ENCODE data around the gene ARHGAP26. TPM values are rescaled to one million over a fixed set of nuclear protein-coding genes. Genes with fewer than 3 reads are reported as not detected.

Gene ARHGAP26
- total and polyA plus RNA-seq, 2 experiments from 2014 or later: 9.5 to 16.8 TPM

DNA sequence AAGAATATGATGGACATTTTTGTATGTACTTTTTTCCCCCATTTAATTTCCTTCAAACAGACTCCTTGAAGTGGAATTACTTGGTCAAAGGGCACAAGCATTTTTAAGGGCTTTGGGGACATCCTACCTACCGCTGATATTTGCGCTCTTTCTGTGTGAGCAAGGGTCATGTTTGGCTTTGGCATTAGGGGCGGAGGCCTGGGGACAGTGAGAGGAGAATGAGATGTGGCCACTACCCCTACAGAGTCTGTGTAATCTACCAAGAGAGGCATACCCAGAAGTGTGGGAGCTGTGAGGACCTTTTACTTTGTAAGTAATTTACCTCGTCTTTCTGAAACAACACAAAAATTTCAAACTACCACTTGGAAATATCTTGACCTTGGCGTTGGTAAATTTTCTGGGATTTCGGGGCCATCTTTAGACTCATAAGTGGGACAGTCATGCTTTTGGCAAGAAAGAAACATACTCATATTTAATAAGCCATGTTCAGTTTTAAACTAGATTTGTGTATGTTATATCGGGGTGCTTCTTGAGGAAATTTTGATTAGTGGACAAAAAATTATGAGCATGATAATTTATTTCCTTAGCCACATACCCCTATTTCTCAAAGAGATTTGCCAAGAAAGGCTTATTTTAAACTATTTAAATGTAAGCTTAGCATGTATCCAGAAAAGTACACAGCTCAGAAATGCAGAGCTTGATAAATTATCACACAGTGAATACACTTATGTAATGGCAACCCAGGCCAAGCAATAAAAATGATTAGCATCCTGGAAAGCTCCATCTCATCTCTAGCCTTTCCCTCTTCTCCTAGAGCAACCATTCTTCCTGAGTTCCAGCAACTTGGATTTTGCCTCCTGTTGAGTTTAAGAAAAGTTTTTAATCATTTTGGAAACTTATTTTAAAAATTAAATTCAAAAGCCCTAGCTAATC is 63.6 kb downstream of the ARHGAP26 start:
- H3K4me3 ChIP-seq: no peak overlapping the region
- H3K79me2 ChIP-seq (replicated peaks; ENCODE audit: insufficient read depth): no peaks in the 10 kb centered on the region; the same call in 1 of the 2 replicates
- ATAC-seq (no peak), DNase-seq (ENCODE audit: low spot score) (no peak)
- H3K9me3 Mint-ChIP-seq: no peaks in the 10 kb centered on the region
- H3K4me1 ChIP-seq (ENCODE audit: insufficient read depth): peaks cover 19% of the 10 kb centered on the region
- no peak overlapping the region for H3K27ac Mint-ChIP-seq
- H3K27me3 ChIP-seq (ENCODE audit: insufficient read depth): no peaks in the 10 kb centered on the region
- H4K20me1 ChIP-seq (replicated peaks; ENCODE audit: insufficient read depth): no peaks in the 10 kb centered on the region
- H3K4me3 Mint-ChIP-seq: no peak overlapping the region
- no peaks in the 10 kb centered on the region for H3F3A ChIP-seq (replicated peaks; ENCODE audit: low read depth)
- no peak overlapping the region for H3K27ac ChIP-seq (ENCODE audit: low read depth)
- H3K4me2 ChIP-seq: no peak overlapping the region
- peaks cover 15% of the 10 kb centered on the region for H3K9me2 ChIP-seq (ENCODE audit: insufficient read depth)
- H2AFZ ChIP-seq: no peak overlapping the region
- TF ChIP-seq NANOG (IDR thresholded peaks at IDR 0.05; ENCODE audit: borderline replicate concordance): no peak
- TF ChIP-seq, protein P1, sequence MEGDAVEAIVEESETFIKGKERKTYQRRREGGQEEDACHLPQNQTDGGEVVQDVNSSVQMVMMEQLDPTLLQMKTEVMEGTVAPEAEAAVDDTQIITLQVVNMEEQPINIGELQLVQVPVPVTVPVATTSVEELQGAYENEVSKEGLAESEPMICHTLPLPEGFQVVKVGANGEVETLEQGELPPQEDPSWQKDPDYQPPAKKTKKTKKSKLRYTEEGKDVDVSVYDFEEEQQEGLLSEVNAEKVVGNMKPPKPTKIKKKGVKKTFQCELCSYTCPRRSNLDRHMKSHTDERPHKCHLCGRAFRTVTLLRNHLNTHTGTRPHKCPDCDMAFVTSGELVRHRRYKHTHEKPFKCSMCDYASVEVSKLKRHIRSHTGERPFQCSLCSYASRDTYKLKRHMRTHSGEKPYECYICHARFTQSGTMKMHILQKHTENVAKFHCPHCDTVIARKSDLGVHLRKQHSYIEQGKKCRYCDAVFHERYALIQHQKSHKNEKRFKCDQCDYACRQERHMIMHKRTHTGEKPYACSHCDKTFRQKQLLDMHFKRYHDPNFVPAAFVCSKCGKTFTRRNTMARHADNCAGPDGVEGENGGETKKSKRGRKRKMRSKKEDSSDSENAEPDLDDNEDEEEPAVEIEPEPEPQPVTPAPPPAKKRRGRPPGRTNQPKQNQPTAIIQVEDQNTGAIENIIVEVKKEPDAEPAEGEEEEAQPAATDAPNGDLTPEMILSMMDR (conservative IDR thresholded peaks at IDR 0.05; ENCODE audit: low read depth in 2 of 2): no peak
- TF ChIP-seq, protein P2, sequence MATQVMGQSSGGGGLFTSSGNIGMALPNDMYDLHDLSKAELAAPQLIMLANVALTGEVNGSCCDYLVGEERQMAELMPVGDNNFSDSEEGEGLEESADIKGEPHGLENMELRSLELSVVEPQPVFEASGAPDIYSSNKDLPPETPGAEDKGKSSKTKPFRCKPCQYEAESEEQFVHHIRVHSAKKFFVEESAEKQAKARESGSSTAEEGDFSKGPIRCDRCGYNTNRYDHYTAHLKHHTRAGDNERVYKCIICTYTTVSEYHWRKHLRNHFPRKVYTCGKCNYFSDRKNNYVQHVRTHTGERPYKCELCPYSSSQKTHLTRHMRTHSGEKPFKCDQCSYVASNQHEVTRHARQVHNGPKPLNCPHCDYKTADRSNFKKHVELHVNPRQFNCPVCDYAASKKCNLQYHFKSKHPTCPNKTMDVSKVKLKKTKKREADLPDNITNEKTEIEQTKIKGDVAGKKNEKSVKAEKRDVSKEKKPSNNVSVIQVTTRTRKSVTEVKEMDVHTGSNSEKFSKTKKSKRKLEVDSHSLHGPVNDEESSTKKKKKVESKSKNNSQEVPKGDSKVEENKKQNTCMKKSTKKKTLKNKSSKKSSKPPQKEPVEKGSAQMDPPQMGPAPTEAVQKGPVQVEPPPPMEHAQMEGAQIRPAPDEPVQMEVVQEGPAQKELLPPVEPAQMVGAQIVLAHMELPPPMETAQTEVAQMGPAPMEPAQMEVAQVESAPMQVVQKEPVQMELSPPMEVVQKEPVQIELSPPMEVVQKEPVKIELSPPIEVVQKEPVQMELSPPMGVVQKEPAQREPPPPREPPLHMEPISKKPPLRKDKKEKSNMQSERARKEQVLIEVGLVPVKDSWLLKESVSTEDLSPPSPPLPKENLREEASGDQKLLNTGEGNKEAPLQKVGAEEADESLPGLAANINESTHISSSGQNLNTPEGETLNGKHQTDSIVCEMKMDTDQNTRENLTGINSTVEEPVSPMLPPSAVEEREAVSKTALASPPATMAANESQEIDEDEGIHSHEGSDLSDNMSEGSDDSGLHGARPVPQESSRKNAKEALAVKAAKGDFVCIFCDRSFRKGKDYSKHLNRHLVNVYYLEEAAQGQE (IDR thresholded peaks at IDR 0.05; ENCODE audit: unreplicated experiment): no peak
- no peak for TF ChIP-seq ZNF331 (CRISPR knock-in tag; IDR thresholded peaks at IDR 0.05; ENCODE audit: low read depth)
- no peak for TF ChIP-seq EZH2phosphoT487 (IDR thresholded peaks at IDR 0.05; ENCODE audit: unreplicated experiment)
- TF ChIP-seq, protein P3, sequence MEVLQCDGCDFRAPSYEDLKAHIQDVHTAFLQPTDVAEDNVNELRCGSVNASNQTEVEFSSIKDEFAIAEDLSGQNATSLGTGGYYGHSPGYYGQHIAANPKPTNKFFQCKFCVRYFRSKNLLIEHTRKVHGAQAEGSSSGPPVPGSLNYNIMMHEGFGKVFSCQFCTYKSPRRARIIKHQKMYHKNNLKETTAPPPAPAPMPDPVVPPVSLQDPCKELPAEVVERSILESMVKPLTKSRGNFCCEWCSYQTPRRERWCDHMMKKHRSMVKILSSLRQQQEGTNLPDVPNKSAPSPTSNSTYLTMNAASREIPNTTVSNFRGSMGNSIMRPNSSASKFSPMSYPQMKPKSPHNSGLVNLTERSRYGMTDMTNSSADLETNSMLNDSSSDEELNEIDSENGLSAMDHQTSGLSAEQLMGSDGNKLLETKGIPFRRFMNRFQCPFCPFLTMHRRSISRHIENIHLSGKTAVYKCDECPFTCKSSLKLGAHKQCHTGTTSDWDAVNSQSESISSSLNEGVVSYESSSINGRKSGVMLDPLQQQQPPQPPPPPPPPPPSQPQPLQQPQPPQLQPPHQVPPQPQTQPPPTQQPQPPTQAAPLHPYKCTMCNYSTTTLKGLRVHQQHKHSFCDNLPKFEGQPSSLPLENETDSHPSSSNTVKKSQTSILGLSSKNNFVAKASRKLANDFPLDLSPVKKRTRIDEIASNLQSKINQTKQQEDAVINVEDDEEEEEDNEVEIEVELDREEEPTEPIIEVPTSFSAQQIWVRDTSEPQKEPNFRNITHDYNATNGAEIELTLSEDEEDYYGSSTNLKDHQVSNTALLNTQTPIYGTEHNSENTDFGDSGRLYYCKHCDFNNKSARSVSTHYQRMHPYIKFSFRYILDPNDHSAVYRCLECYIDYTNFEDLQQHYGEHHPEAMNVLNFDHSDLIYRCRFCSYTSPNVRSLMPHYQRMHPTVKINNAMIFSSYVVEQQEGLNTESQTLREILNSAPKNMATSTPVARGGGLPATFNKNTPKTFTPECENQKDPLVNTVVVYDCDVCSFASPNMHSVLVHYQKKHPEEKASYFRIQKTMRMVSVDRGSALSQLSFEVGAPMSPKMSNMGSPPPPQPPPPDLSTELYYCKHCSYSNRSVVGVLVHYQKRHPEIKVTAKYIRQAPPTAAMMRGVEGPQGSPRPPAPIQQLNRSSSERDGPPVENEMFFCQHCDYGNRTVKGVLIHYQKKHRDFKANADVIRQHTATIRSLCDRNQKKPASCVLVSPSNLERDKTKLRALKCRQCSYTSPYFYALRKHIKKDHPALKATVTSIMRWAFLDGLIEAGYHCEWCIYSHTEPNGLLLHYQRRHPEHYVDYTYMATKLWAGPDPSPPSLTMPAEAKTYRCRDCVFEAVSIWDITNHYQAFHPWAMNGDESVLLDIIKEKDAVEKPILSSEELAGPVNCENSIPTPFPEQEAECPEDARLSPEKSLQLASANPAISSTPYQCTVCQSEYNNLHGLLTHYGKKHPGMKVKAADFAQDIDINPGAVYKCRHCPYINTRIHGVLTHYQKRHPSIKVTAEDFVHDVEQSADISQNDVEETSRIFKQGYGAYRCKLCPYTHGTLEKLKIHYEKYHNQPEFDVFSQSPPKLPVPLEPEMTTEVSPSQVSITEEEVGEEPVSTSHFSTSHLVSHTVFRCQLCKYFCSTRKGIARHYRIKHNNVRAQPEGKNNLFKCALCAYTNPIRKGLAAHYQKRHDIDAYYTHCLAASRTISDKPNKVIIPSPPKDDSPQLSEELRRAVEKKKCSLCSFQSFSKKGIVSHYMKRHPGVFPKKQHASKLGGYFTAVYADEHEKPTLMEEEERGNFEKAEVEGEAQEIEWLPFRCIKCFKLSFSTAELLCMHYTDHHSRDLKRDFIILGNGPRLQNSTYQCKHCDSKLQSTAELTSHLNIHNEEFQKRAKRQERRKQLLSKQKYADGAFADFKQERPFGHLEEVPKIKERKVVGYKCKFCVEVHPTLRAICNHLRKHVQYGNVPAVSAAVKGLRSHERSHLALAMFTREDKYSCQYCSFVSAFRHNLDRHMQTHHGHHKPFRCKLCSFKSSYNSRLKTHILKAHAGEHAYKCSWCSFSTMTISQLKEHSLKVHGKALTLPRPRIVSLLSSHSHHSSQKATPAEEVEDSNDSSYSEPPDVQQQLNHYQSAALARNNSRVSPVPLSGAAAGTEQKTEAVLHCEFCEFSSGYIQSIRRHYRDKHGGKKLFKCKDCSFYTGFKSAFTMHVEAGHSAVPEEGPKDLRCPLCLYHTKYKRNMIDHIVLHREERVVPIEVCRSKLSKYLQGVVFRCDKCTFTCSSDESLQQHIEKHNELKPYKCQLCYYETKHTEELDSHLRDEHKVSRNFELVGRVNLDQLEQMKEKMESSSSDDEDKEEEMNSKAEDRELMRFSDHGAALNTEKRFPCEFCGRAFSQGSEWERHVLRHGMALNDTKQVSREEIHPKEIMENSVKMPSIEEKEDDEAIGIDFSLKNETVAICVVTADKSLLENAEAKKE (CRISPR knock-in tag; IDR thresholded peaks at IDR 0.05): no peak
- TF ChIP-seq CREB1 (CRISPR knock-in tag; IDR thresholded peaks at IDR 0.05; ENCODE audit: low read depth): no peak
- TF ChIP-seq EZH2 (IDR thresholded peaks at IDR 0.05; ENCODE audit: low read depth, unreplicated experiment): no peak
- TF ChIP-seq POLR2AphosphoS5 (IDR thresholded peaks at IDR 0.05; ENCODE audit: low read depth): no peak
- TF ChIP-seq ZNF114 (CRISPR knock-in tag; IDR thresholded peaks at IDR 0.05): no peak
- TF ChIP-seq, protein P4, sequence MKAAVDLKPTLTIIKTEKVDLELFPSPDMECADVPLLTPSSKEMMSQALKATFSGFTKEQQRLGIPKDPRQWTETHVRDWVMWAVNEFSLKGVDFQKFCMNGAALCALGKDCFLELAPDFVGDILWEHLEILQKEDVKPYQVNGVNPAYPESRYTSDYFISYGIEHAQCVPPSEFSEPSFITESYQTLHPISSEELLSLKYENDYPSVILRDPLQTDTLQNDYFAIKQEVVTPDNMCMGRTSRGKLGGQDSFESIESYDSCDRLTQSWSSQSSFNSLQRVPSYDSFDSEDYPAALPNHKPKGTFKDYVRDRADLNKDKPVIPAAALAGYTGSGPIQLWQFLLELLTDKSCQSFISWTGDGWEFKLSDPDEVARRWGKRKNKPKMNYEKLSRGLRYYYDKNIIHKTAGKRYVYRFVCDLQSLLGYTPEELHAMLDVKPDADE (IDR thresholded peaks at IDR 0.05): no peak
- no peak for TF ChIP-seq STAT1 (IDR thresholded peaks at IDR 0.05; ENCODE audit: unreplicated experiment)
- no peaks in the 10 kb centered on the region for H3K36me3 ChIP-seq (ENCODE audit: insufficient read depth)
- no peaks in the 10 kb centered on the region for H3K36me3 Mint-ChIP-seq (ENCODE audit: low read depth)
- peaks cover 2% of the 10 kb centered on the region for H3K27me3 Mint-ChIP-seq (ENCODE audit: insufficient read depth, low read depth, poor library complexity)
- peaks cover 15% of the 10 kb centered on the region for H3K4me1 Mint-ChIP-seq

All from GM23338 (cell line).